Loucy (cell line): ENCODE data around the gene FBXO44.

Experiments used
- H2AFZ ChIP-seq: fragments of 200-600 bp; sonication (generic); 2 replicates; pipeline ENCODE4 v1.6.0; 2016; ENCODE audit warnings: antibody characterized with exemption, mild to moderate bottlenecking, low read length, moderate library complexity
- H3F3A ChIP-seq: fragments of 200-600 bp; 2 replicates; pipeline ENCODE4 v1.6.0; 2016; ENCODE audit warnings: antibody characterized with exemption, low read depth, mild to moderate bottlenecking
- H3K27me3 ChIP-seq: fragments of 200-600 bp; sonication (generic); 2 replicates; pipeline ENCODE4 v1.6.1; 2014; ENCODE audit warnings: low read length, mild to moderate bottlenecking; ENCODE audit not compliant: insufficient read depth, poor library complexity, severe bottlenecking
- H3K36me3 ChIP-seq: fragments of 200-600 bp; sonication (generic); 2 replicates; pipeline ENCODE4 v1.6.1; 2016; ENCODE audit warnings: low read length; ENCODE audit not compliant: insufficient read depth
- H3K4me1 ChIP-seq: fragments of 200-600 bp; sonication (generic); 2 replicates; pipeline ENCODE4 v1.5.1; 2014; ENCODE audit warnings: low read length, mild to moderate bottlenecking; ENCODE audit not compliant: insufficient read depth, poor library complexity, severe bottlenecking
- H3K4me2 ChIP-seq: fragments of 200-600 bp; sonication (generic); 2 replicates; pipeline ENCODE4 v1.6.0; 2014; ENCODE audit warnings: antibody characterized with exemption, low read length, low read depth, mild to moderate bottlenecking; ENCODE audit not compliant: poor library complexity, severe bottlenecking
- H3K4me3 ChIP-seq: fragments of 200-600 bp; sonication (generic); 2 replicates; pipeline ENCODE4 v1.5.1; 2014; ENCODE audit warnings: low read length, mild to moderate bottlenecking, mixed read lengths; ENCODE audit not compliant: poor library complexity, severe bottlenecking
- H3K79me2 ChIP-seq: fragments of 200-600 bp; sonication (generic); 2 replicates; pipeline ENCODE4 v1.6.1; 2014; ENCODE audit warnings: low read length; ENCODE audit not compliant: insufficient read depth
- H3K9ac ChIP-seq: fragments of 200-600 bp; sonication (generic); 2 replicates; pipeline ENCODE4 v1.6.0; 2014; ENCODE audit warnings: mild to moderate bottlenecking, low read depth, low read length, moderate library complexity; ENCODE audit not compliant: poor library complexity, severe bottlenecking
- H3K9me2 ChIP-seq: fragments of 200-600 bp; sonication (generic); replicated peaks from 2 replicates; pipeline ENCODE4 v1.6.1; 2016; ENCODE audit warnings: low read depth, low read length, mixed read lengths
- H3K9me3 ChIP-seq: fragments of 200-600 bp; sonication (generic); 2 replicates; pipeline ENCODE4 v1.6.1; 2014; ENCODE audit warnings: mild to moderate bottlenecking, antibody characterized with exemption, low read length, low read depth; ENCODE audit not compliant: insufficient read depth
- H4K20me1 ChIP-seq: fragments of 200-600 bp; sonication (generic); 2 replicates; pipeline ENCODE4 v1.6.0; 2014; ENCODE audit warnings: antibody characterized with exemption, low read length, mild to moderate bottlenecking; ENCODE audit not compliant: insufficient read depth, poor library complexity, severe bottlenecking
- CTCF ChIP-seq: fragments of 200-600 bp; sonication (generic); conservative IDR thresholded peaks from 2 replicates; pipeline ENCODE4 v1.5.1; 2014; ENCODE audit warnings: mild to moderate bottlenecking, antibody characterized with exemption, low read length
- EZH2phosphoT487 ChIP-seq: fragments of 200-600 bp; IDR thresholded peaks from 2 replicates; pipeline ENCODE4 v1.6.1; 2018; ENCODE audit warnings: antibody characterized with exemption, mild to moderate bottlenecking, moderate library complexity, borderline replicate concordance

FBXO44 gene

DNA sequence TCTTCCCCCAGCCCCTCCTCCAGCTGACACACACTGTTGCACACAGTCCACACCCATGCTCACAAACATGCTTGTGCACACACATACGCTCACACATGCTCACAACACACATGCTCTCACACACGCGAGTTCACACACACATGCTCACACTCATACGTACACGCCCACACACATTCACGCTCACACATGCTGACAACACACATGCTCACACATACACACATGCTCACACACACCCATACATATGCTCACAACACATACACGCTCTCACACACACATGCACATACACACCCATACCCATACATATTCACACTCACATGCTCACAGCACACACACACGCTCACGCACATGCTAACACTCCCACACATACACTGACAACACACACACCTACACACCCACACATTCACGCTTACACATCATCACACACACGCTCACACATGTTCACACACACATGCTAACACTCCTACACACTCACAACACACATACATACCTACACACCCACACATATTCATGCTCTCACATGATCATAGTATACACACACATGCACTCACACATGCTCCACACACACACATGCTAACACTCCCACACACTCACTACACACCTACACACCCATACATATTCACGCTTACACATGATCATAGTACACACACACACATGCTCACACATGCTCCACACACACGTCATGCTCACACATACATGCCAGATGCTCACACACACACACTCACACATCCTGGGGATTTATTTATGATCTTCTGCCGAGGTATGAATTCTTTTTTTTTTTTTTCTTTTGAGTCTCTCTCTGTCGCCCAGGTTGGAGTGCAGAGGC lies 47.5 kb downstream of the FBXO44 start:
- Histone ChIP-seq H3K9me3 (no peaks in the 10 kb centered on the region), H3K4me1 (peaks cover 25% of the 10 kb centered on the region), H3K4me3 (no peak overlapping the region), H3K36me3 (no peaks in the 10 kb centered on the region), H3K9ac (no peak overlapping the region), H3K79me2 (peaks cover 4% of the 10 kb centered on the region; the same call in 1 of the 2 replicates), H4K20me1 (no peaks in the 10 kb centered on the region), H3K4me2 (no peak overlapping the region), H3F3A (no peaks in the 10 kb centered on the region), H3K27me3 (no peaks in the 10 kb centered on the region), H2AFZ (no peak overlapping the region), H3K9me2 (no peaks in the 10 kb centered on the region)
- no peak for TF ChIP-seq EZH2phosphoT487
- TF ChIP-seq CTCF, result no peak

- no peak overlapping the region for H2AFZ ChIP-seq
- H3K36me3 ChIP-seq, result no peaks in the 10 kb centered on the region; the same call in 1 of the 2 replicates
- no peak overlapping the region for H3K4me2 ChIP-seq
- H3K27me3 ChIP-seq, result no peaks in the 10 kb centered on the region
- peaks cover 15% of the 10 kb centered on the region for H3K4me1 ChIP-seq
- H4K20me1 ChIP-seq, result no peaks in the 10 kb centered on the region
- peak overlapping the region; percentile 35 for H3K9ac ChIP-seq
- no peaks in the 10 kb centered on the region for H3K9me2 ChIP-seq
- TF ChIP-seq EZH2phosphoT487 (no peak), CTCF (no peak)
- H3F3A ChIP-seq, result no peaks in the 10 kb centered on the region
- peaks cover 4% of the 10 kb centered on the region; the same call in 1 of the 2 replicates for H3K79me2 ChIP-seq
- H3K4me3 ChIP-seq, result no peak overlapping the region
- no peaks in the 10 kb centered on the region for H3K9me3 ChIP-seq
Measured at GRCh38 chr1:11703357-11704193, 48.9 kb downstream of the FBXO44 start.

DNA sequence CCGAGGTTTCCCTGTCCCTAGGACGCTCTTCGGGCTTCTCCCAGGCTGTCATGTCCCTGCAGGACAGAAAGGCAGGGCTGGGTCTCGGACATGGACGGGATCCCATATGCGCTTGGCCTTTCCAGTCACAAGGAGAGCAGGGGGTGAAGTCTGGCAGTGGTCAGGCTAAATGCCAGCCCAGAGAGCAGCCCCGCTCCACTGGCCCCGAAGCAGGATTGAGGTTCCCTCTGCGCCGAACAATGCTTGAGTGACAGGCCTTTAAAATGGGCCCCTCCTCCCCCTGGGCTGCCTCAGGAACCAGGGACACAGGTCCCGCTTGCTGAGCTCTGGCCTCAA lies 49.5 kb downstream of the FBXO44 start:
- H3K4me1 ChIP-seq, result peaks cover 13% of the 10 kb centered on the region
- H3K4me3 ChIP-seq, result no peak overlapping the region
- no peak overlapping the region for H3K4me2 ChIP-seq
- H2AFZ ChIP-seq, result no peak overlapping the region
- H3K36me3 ChIP-seq, result no peaks in the 10 kb centered on the region; the same call in 1 of the 2 replicates
- H3K79me2 ChIP-seq, result peaks cover 4% of the 10 kb centered on the region; the same call in 1 of the 2 replicates
- H3K9me3 ChIP-seq, result no peaks in the 10 kb centered on the region
- no peaks in the 10 kb centered on the region for H3K27me3 ChIP-seq
- peak overlapping the region; percentile 35 for H3K9ac ChIP-seq
- H3K9me2 ChIP-seq, result no peaks in the 10 kb centered on the region
- no peak for TF ChIP-seq EZH2phosphoT487
- no peak for TF ChIP-seq CTCF
- no peaks in the 10 kb centered on the region for H3F3A ChIP-seq
- H4K20me1 ChIP-seq, result no peaks in the 10 kb centered on the region
